Stomach (tissue), 4 donors: Measurements from ENCODE around the gene KY.

Experiments used
- POLR2A ChIP-seq, 4 donors: fragments of 450-650 bp; IDR thresholded peaks; one replicate each; pipeline ENCODE4 v1.6.1; 2016; ENCODE audit warnings: antibody characterized with exemption in 4 of 4, control low read depth in 2 of 4, mild to moderate bottlenecking in 1 of 4, moderate library complexity in 1 of 4
- TF ChIP-seq, protein P1 (sequence below), 7 experiments: fragments of 450-650 bp in 4 of 7; fragments of 200-600 bp in 3 of 7; sonication (generic) in 3 of 7; IDR thresholded peaks; one replicate each; pipeline ENCODE4 v1.5.1; 2016 to 2019; ENCODE audit warnings: antibody characterized with exemption in 7 of 7, control low read depth in 2 of 7, mild to moderate bottlenecking in 1 of 7

DNA sequence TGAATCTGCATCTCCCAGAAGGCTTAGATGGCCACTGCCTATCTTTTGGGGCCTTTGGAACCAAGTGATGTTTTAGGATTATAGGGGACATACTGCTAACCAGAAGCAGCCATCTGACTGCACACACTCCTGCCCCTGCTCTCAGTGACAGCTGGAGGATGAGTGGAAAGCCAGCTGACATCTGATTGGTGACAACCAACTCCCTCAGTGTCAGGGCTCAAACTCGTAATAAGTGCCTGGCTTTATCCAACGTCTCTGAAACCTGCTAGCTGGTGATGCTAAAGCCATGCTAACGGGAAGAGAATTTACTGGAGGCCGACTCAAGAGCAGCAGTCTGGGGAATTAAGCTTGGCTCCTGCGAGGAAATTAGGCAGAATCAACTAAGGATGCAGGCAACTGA lies 35.1 kb downstream of the KY start:
- TF ChIP-seq, protein P1, sequence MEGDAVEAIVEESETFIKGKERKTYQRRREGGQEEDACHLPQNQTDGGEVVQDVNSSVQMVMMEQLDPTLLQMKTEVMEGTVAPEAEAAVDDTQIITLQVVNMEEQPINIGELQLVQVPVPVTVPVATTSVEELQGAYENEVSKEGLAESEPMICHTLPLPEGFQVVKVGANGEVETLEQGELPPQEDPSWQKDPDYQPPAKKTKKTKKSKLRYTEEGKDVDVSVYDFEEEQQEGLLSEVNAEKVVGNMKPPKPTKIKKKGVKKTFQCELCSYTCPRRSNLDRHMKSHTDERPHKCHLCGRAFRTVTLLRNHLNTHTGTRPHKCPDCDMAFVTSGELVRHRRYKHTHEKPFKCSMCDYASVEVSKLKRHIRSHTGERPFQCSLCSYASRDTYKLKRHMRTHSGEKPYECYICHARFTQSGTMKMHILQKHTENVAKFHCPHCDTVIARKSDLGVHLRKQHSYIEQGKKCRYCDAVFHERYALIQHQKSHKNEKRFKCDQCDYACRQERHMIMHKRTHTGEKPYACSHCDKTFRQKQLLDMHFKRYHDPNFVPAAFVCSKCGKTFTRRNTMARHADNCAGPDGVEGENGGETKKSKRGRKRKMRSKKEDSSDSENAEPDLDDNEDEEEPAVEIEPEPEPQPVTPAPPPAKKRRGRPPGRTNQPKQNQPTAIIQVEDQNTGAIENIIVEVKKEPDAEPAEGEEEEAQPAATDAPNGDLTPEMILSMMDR (IDR thresholded peaks at IDR 0.05): no peak
- TF ChIP-seq POLR2A (IDR thresholded peaks at IDR 0.05): no peak
